GM18502 (cell line): ENCODE data around the gene KIAA1614.

Experiments
- ATAC-seq: cut with Tn5 transposase; IDR thresholded peaks from one replicate; pipeline ENCODE4 v1.9.1; 2021; ENCODE audit warnings: mild to moderate bottlenecking; ENCODE audit not compliant: unreplicated experiment, poor library complexity

KIAA1614 gene

DNA sequence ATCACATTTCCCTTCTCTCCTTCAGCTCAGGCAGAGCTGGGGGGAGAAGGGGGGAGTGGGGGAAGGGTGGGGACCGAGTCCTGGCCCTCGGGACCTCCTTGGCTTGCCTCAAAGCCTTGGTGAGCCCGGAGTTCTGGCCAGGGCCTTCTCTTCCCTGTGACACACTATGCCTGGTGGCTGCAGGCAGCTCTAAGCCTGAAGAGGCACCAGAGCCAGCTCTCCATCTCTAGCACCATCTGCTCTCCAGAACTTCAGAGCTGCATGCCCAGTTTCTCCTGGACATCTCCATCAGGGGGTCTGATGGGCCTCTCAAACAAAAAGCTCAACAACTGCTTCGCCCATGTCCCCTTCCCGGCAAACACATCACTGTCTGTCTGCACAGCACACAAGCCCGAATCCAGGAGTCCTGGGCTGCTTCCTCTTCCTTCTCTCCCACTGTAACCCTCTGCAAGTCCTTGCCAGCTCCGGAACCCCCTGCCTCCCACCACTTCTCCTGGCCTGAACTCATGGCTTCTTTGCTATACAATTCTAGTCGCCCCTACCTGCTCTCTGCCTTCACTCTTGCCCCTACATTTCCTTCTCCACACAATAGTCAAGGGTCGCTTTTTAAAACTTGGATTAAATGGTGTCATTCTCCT, 26.5 kb downstream of the KIAA1614 start:
- no peak for ATAC-seq

DNA sequence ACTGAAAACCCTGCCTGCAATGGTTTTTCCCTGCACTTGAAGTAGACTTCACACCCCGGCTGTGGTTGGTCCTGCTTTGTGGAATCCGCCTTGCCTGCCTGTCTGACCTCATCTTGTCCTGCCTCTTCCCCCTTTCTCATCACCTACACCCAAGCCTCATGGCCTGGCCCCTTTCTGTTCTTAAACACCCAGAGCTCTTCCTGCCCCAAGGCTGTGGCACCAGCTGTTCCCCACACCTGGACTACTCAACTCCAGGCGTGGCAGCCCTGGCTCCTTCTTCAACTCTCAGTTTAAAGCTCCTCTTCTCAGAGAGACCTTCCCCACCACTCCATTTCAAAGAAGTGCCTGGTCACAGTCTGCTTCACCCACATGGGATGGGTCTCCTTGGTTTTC, 27.0 kb downstream of the KIAA1614 start:
- no peak for ATAC-seq

GRCh38 chr1:180940445-180940844, 27.7 kb downstream of the KIAA1614 start:
- ATAC-seq: no peak

- no peak for ATAC-seq
Observed at GRCh38 chr1:180941518-180942275, 29.0 kb downstream of the KIAA1614 start.

- no peak for ATAC-seq
Observed at GRCh38 chr1:180945151-180945550, 32.5 kb downstream of the KIAA1614 start.

- ATAC-seq: no peak
Observed at GRCh38 chr1:180945551-180945950, 32.9 kb downstream of the KIAA1614 start.

DNA sequence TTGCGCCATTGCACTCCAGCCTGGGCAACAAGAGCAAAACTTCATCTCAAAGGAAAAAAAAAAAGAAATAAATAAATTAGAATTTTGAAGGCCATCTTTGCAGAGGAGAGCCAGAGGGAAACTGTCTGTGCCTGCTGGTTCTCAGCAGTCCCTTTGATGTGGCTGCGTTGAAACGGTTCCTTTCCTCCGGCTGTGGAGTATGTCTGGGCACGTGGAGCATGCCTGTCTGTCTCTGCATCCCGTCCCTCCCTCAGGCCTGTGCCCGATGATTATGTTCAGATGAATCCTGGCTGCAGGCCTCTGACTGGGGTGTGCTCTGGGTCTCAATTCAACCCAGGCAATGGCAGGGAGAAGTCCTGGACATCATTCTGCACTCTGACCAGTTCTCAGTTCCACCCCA, 33.4 kb downstream of the KIAA1614 start:
- no peak for ATAC-seq

DNA sequence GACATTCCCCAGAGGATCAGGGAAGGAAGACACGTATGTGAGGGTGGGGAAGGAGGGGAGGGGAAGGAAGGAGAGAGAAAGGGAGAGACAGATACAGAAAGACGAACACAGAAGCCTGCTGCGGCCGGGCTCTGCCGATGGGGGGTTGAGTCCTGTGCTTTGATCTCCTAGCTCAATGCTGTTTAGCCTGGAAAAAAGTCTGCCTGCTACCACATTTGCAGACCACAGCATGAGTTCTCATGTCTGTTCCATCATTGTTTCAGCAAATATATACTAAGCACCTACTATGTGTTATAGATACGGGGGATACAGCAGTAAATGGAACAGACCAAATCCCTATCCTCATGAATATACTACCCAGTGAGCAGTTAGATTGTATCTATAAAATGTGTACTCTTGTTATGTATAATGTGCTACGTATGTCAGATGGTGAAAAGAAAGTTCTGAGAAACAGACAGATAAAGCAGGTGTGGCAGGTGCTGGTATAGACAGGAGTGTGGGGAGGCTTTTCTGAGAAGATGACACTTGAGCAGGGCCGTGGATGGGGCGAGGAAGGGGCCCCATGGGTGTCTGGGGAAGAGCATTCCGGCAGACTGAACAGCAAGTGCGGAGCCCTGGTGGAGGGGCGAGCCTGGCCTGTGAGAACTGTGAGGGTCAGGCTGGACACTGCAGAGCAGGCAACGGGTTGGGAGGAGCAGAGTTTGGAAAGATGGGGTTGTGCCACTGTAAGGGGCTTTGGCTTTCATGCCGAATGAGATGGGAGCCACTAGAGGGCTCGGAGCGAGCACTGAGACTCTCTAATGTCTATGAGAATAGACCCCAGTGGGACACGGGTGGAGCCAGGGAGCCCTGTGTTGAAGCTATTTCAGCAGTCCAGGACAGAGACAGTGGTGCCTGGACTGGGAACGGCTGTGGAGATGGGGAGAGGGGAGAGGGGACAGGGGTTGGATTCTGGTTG, 34.1 kb downstream of the KIAA1614 start:
- ATAC-seq: no peak

GRCh38 chr1:180947499-180947885, 34.8 kb downstream of the KIAA1614 start:
- ATAC-seq: no peak

DNA sequence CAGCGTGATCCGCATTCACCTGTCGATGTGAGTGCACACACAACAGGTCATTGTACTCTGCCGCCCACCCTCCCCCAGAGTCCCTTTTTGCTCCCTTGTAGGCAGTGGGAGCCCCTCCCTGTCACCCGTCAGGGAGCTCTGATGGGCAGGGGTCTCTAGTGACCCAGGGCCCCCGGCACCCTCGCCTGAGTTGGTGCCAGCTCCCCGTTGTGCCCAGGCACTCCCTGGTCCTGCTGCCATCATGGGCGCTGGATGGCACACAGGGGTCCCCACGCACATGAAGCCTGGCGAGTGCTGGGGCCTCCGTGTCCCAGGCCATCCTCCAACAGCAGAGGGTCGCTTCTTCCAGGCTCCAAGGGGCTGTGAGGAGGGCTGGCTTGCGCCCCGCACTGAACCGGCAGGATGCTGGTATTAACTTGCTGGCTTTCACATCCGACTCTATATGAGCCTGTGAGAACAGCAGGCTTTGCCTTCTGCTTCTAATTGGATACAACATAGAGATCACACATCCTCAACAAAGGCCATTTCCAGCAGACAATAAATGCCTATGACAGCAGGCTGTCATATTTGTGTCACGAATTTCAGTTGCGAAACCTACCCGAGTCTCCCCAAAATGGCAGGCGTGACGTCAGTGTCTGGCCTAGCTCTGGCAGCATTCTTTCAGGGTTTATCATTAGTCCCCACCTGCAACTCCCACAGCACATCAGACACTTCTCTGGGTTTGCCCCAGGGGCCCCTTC, 35.4 kb downstream of the KIAA1614 start:
- ATAC-seq: no peak

DNA sequence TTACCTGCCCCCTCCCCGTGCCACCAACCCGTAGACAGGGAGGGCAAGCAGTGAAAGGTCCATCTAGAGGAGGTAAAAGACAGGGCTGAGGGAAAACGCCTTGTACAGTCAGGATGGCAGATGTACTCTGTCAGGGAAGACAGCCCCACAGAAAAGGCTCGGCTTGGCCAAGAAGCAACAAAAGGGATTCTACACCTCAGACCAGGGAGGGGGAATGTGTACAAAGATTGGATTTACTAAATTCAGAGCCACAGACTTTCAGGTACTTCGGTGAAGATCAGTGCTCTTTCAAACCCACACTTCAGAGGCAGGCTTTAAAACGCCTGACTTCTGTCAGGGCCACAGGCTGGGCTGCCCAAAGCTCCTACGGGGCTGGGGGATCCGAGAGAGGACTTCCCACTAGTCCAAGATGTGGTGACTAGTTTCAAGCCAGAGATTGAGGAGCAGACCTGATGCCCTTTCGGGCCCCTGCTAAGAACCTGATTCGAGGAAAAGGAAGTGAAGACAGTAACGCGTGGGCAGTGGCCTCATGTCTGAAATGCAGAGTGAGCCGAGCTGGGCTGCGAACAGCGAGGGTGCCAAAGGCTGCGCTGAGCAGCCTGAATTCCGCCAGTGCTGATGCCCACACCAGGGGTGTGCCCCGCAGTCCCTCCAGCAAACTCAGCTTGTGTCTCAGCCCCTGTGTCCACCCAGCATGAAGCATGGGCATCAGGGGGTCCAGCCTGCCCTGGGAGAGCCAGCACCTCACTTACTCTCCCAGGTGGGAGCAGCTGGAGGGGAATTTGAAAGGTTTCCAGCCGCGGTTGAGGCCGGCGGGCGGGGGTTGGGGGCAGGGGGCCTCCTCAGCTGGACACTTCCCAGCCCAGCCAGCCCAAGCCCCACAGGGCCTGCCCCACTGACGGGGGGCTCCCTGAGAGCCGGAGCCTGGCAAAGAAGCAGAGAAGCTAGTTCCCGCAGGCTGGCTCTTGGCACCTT, 36.2 kb downstream of the KIAA1614 start:
- no peak for ATAC-seq

DNA sequence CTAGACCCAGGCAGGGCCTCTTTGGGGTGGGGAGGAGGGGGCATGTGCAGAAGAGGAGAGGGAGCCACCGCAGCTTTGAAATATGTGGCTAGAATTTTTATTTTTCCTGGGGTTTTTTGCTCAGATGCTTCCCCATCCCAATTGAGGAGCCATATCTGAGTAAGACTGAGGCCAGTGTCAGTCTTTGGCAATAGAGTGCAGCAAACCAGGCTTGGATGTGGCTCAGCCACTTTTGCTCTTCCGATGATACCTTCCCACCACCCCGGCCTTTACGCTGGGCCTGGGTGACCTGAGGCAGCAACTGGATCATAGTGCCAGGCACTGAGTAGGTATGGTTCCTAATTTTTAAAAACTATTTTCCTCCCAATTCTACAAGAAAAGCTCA, 36.9 kb downstream of the KIAA1614 start:
- no peak for ATAC-seq

GRCh38 chr1:180950321-180950720, 37.6 kb downstream of the KIAA1614 start:
- no peak for ATAC-seq

- ATAC-seq: no peak
Observed at GRCh38 chr1:180951186-180951745, 38.6 kb downstream of the KIAA1614 start.

DNA sequence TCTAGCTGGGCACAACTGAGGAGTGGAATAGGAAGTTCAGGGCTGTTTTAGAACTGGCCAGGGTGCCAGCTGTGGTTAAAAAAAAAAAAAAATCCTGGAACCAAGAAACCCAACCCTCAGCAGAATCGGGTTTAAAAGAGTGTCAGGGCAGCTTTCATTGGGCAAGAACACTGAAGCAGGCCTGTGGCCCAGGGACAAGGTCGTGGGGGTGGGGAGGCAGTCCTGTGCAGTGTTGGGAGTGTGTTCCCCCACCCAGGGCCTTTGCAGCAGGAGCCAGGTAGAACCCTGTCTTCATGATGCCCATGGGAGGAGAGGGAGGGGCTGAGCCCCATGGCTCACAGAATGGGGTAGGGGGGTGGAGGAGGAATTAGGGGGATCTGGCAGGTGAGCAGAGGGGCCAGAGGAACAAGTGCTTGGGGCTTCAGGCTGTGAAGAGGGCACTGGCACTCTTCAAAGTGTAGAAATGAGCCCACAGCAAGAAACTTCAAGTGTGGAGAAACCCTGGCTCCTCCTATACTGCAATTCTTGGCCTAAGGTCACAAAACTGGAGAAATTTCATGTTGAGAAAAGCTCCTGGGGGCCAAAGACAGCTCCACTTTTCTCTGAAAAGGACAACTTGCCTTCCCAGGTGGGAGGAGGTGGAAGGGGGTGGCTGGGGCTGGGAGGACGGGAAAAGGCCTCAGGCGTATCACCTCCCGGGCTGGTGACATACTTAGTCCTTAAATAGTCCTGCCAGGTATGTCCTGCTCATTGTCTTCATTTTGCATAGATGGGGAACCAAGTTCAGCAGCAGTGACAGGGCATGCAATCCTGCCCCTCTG, 39.3 kb downstream of the KIAA1614 start:
- no peak for ATAC-seq

DNA sequence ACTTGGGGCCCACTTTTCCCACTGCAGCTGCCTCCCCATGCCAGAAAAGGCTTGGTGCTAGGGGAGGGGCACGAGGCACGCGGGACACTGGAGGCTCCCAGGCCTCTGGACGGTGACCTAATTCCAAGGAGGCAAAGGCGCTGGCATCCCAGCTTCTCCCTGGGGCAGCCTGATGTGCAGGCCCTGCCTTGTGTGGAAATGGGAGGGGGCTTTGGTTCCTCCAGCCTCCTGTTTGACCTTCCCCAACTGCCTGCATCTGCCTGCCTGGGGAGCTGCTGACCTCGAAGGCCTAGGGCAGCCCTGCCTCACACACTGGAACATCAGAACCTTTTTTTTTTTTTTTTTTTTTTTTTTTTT, 39.9 kb downstream of the KIAA1614 start:
- no peak for ATAC-seq

- peak; percentile 10 for ATAC-seq
Observed at GRCh38 chr1:180953291-180954004, 40.8 kb downstream of the KIAA1614 start.
